ENCODE measurements around the gene RNF2.

DNA sequence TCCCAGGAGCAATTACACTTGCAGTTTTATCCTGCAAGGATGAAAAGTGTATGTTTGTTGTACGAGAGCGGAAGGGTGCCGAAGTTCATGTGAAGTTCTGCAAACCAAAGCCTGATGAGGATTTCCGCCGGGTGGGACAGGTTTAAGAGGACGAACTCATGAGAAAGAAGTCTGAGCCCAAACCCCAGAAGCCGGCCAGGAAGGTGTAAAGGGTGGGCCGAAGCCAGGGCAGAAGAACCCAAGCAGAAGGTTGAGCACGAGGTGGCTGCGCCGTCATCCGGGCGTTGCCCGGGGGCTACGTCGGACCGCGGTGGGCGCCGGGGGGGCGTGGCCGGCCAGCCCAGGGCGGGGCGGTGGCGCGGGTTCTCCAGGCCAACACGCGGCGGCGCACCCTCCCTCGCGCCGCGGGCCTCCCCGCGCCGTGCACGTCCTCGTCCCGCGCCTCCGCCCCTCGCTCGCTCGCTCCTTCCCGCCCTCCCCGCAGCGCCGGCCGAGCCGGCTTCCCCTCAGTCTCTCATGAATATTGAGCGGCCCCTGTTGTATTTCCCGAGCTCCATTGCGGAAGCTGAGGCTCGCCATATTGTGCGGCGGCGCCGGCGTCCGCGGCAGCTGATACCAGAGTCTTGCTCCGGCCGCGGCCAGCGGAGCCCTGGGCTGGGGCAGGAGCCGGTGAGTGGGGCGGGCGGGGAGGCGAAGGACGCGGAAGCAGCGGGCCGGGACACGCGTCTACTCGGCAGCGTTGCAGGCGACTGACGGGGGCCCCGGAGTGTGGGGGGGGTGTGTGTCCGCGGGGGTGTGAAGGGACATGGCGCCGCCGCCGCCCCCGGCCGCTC, at the start of gene RNF2:
- TF ChIP-seq POLR2A (IDR thresholded peaks at IDR 0.05): peak; percentile 54
- TF ChIP-seq, protein P1, sequence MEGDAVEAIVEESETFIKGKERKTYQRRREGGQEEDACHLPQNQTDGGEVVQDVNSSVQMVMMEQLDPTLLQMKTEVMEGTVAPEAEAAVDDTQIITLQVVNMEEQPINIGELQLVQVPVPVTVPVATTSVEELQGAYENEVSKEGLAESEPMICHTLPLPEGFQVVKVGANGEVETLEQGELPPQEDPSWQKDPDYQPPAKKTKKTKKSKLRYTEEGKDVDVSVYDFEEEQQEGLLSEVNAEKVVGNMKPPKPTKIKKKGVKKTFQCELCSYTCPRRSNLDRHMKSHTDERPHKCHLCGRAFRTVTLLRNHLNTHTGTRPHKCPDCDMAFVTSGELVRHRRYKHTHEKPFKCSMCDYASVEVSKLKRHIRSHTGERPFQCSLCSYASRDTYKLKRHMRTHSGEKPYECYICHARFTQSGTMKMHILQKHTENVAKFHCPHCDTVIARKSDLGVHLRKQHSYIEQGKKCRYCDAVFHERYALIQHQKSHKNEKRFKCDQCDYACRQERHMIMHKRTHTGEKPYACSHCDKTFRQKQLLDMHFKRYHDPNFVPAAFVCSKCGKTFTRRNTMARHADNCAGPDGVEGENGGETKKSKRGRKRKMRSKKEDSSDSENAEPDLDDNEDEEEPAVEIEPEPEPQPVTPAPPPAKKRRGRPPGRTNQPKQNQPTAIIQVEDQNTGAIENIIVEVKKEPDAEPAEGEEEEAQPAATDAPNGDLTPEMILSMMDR (IDR thresholded peaks at IDR 0.05): peak in 1 of 4 donors; percentile 28
